GM12878 (cell line): Measurements from ENCODE around the gene ANKRD6. TPM values are rescaled to one million over a fixed set of nuclear protein-coding genes. Genes with fewer than 3 reads are reported as not detected.

Experiments used
- ATAC-seq: fragments of 200-7000 bp; cut with Tn5 transposase; 3 replicates; pipeline ENCODE4 v1.9.1; 2020; ENCODE audit warnings: mild to moderate bottlenecking, moderate library complexity
- BruUV-seq: library from RNA; stranded (reverse); fragments of 400-500 nt; replicated peaks from 2 replicates; lab custom pipeline; 2021; lab: Mats Ljungman, UMichigan
- CTCF ChIA-PET: fragments of 300-600 bp; sonication (Branson Sonifier 250); formaldehyde crosslinking; extraction: SDS; loops from one replicate; lab custom pipeline; 2021; ENCODE audit warnings: inconsistent platforms; lab: Yijun Ruan, JAX
- POLR2A ChIA-PET: fragments of 350-600 bp; formaldehyde crosslinking; extraction: SDS; loops from one replicate; lab custom pipeline; 2021; ENCODE audit warnings: inconsistent platforms; lab: Charles Lee
- RAD21 ChIA-PET: fragments of 300-600 bp; sonication (Branson Sonifier 250); formaldehyde crosslinking; loops from one replicate; lab custom pipeline; 2023; ENCODE audit warnings: antibody characterized with exemption; ENCODE audit not compliant: unreplicated experiment; lab: Charles Lee
- SMC1A ChIA-PET: fragments of 300-600 bp; sonication (Branson Sonifier 250); formaldehyde crosslinking; loops from one replicate; lab custom pipeline; 2023; ENCODE audit not compliant: unreplicated experiment, uncharacterized antibody; lab: Charles Lee
- DNase-seq: peaks from one replicate; pipeline ENCODE4 v3.0.0-alpha.2; 2011; ENCODE audit warnings: low read depth, low spot score
- FAIRE-seq: peaks from 3 replicates; lab custom pipeline; 2011; peaks lifted over from hg19 to GRCh38; lab: Jason Lieb, UNC
- H2AFZ ChIP-seq: 2 replicates; pipeline ENCODE4 v1.6.0; 2011; ENCODE audit warnings: low read depth, low read length, control low read depth; ENCODE audit not compliant: control insufficient read depth
- H3K27ac ChIP-seq: 2 replicates; pipeline ENCODE4 v1.5.1; 2011; ENCODE audit warnings: control low read depth; ENCODE audit not compliant: control insufficient read depth, insufficient read depth
- H3K27me3 ChIP-seq, 2 experiments: replicated peaks in 1 of 2; 2 replicates each; pipeline versions ENCODE4 v1.6.0 to v1.6.1; 2011; ENCODE audit warnings: low read length in 1 of 2; ENCODE audit not compliant: control insufficient read depth in 2 of 2, insufficient read depth in 2 of 2
- H3K36me3 ChIP-seq, 2 experiments: 2 replicates each; pipeline ENCODE4 v1.5.1; 2011; ENCODE audit warnings: low read length in 1 of 2; ENCODE audit not compliant: control insufficient read depth in 2 of 2, insufficient read depth in 2 of 2
- H3K4me1 ChIP-seq: 2 replicates; pipeline ENCODE4 v1.6.1; 2011; ENCODE audit warnings: mild to moderate bottlenecking, low read length, moderate library complexity, mixed read lengths; ENCODE audit not compliant: control insufficient read depth, insufficient read depth
- H3K4me2 ChIP-seq: 2 replicates; pipeline ENCODE4 v1.6.0; 2011; ENCODE audit warnings: control low read depth; ENCODE audit not compliant: control insufficient read depth, insufficient read depth
- H3K4me3 ChIP-seq: fragments of 200-600 bp; sonication (generic); 2 replicates; pipeline ENCODE4 v1.5.1; 2016
- H3K79me2 ChIP-seq: 2 replicates; pipeline ENCODE4 v1.6.0; 2011; ENCODE audit warnings: low read length; ENCODE audit not compliant: control insufficient read depth, insufficient read depth
- H3K9ac ChIP-seq: 2 replicates; pipeline ENCODE4 v1.8.0; 2011; ENCODE audit warnings: low read length, control low read depth, mixed read lengths; ENCODE audit not compliant: control insufficient read depth, insufficient read depth
- H3K9me3 ChIP-seq: replicated peaks from 3 replicates; pipeline ENCODE4 v1.5.1; 2011; ENCODE audit warnings: mild to moderate bottlenecking, low read length; ENCODE audit not compliant: control insufficient read depth, insufficient read depth
- H4K20me1 ChIP-seq: 2 replicates; pipeline ENCODE4 v1.6.0; 2011; ENCODE audit not compliant: control insufficient read depth, insufficient read depth
- HDGF ChIP-seq: fragments of 450-650 bp; IDR thresholded peaks from 2 replicates; pipeline ENCODE4 v1.6.1; 2016; ENCODE audit warnings: antibody characterized with exemption
- IKZF2 ChIP-seq, 2 experiments: fragments of 450-650 bp; IDR thresholded peaks; 2 replicates each; pipeline ENCODE4 v1.6.1; 2017; ENCODE audit warnings: mild to moderate bottlenecking in 2 of 2, moderate library complexity in 2 of 2
- MYC ChIP-seq: IDR thresholded peaks from 2 replicates; pipeline ENCODE4 v1.6.1; 2011; ENCODE audit warnings: mild to moderate bottlenecking, low read length, moderate library complexity, inconsistent platforms; ENCODE audit not compliant: insufficient read depth, insufficient replicate concordance, insufficient read length, severe bottlenecking
- NFIC ChIP-seq: IDR thresholded peaks from 2 replicates; pipeline ENCODE4 v1.6.1; 2012; ENCODE audit warnings: low read depth, mild to moderate bottlenecking, inconsistent platforms, low read length, moderate library complexity
- NFYB ChIP-seq: IDR thresholded peaks from 2 replicates; pipeline ENCODE4 v1.6.1; 2011; ENCODE audit warnings: low read depth, mild to moderate bottlenecking, low read length, improper control_type of control experiment, moderate library complexity; ENCODE audit not compliant: insufficient read depth
- NR2C2 ChIP-seq: IDR thresholded peaks from 2 replicates; pipeline ENCODE4 v1.6.1; 2011; ENCODE audit warnings: borderline replicate concordance, low read depth; ENCODE audit not compliant: control insufficient read depth, insufficient read length
- SUPT20H ChIP-seq: IDR thresholded peaks from 2 replicates; pipeline ENCODE4 v1.6.1; 2011; ENCODE audit warnings: low read depth, mild to moderate bottlenecking, low read length, moderate library complexity, borderline replicate concordance; ENCODE audit not compliant: control insufficient read depth
- TCF3 ChIP-seq: IDR thresholded peaks from 2 replicates; pipeline ENCODE4 v1.6.1; 2012; ENCODE audit warnings: low read depth, mild to moderate bottlenecking, low read length, borderline replicate concordance; ENCODE audit not compliant: insufficient read depth
- YBX1 ChIP-seq: fragments of 450-650 bp; IDR thresholded peaks from 2 replicates; pipeline ENCODE4 v1.6.1; 2016; ENCODE audit warnings: antibody characterized with exemption
- WGBS: methylation state at CpG from one replicate; pipeline ENCODE4 v1.1.6; 2016; ENCODE audit warnings: low lambda C conversion rate; ENCODE audit not compliant: insufficient replicate concordance, insufficient coverage; ENCODE audit errors: missing lambda C conversion rate; 5-methylcytosine and 5-hydroxymethylcytosine counted together
- in situ Hi-C: fragments of 300-500 bp; cut with MboI; formaldehyde crosslinking; loops from 9 replicates; pipeline ENCODE4 v1.14.3; 2018; ENCODE audit warnings: mixed read lengths
- intact Hi-C: fragments of 100-400 bp; cut with micrococcal nuclease; formaldehyde crosslinking; loops from one replicate; pipeline ENCODE4 v1.14.2; 2022; ENCODE audit not compliant: unreplicated experiment
- polyA plus RNA-seq, 11 experiments: library from polyadenylated mRNA; depleted of rRNA in 4 of 11; unstranded in 6 of 11; stranded (reverse) in 5 of 11; fragments of >200 nt; fragmentation: Nextera tagmentation in 4 of 11; fragmentation: Illumina TruSeq in 1 of 11; extraction: Ambion mirVana in 4 of 11; extraction: Trizol in 1 of 11; gene quantifications; 1 replicate in 1 of 11; 2 replicates in 10 of 11; pipeline versions ENCODE4 v1.2.1 to v1.2.3, GENCODE V29; 2011 to 2016; ENCODE audit warnings: inconsistent platforms in 2 of 11, missing spikeins in 2 of 11, low read depth in 1 of 11
- total RNA-seq, 4 experiments: library from RNA; depleted of rRNA in 3 of 4; stranded (reverse); fragments of >200 nt in 3 of 4; fragmentation: Illumina TruSeq in 1 of 4; extraction: Trizol in 1 of 4; gene quantifications; 2 replicates each; pipeline versions ENCODE4 v1.2.1 to v1.2.3, GENCODE V29; 2013 to 2021

Gene ANKRD6
- total and polyA plus RNA-seq, 10 of the 15 experiments (the other 5 are each of a cell fraction or from before 2014, with no cell fraction given): 0.03 to 0.90 (median 0.38) TPM

GRCh38 chr6:89679215-89680120 is 246.5 kb downstream of the ANKRD6 start:
- Histone ChIP-seq H3K9ac (no peak overlapping the region), H3K9me3 (no peaks in the 10 kb centered on the region), H3K27me3 (no peaks in the 10 kb centered on the region), H3K4me2 (no peak overlapping the region), H2AFZ (no peak overlapping the region), H3K4me1 (no peaks in the 10 kb centered on the region), H3K36me3 (peaks cover 32 to 51% of the 10 kb centered on the region in 2 experiments), H4K20me1 (no peaks in the 10 kb centered on the region), H3K4me3 (no peak overlapping the region), H3K79me2 (no peaks in the 10 kb centered on the region), H3K27ac (no peak overlapping the region)
- ChIA-PET CTCF (no interaction called here), SMC1A (interaction anchor here (0.7 kb wide), 1 partner anchor 11 kb away, joined by 3 read pairs; no protein-coding TSS in a partner anchor), RAD21 (no interaction called here), POLR2A (no interaction called here)
- in situ Hi-C loops: no loop called here
- DNase-seq: no peak
- WGBS: 76% methylated on average over 6 of the region's 6 CpGs
- intact Hi-C loops: no loop called here
- TF ChIP-seq NR2C2 (no peak), HDGF (no peak), YBX1 (no peak), NFYB (no peak), SUPT20H (no peak), TCF3 (no peak), MYC (no peak), IKZF2 (IDR thresholded peaks at IDR 0.05) (no peak), NFIC (no peak)
- BruUV-seq: no TSS peak
- FAIRE-seq: no peak
- ATAC-seq: no peak
